Measurements from ENCODE around the gene OR5L2. TPM values are rescaled to one million over a fixed set of nuclear protein-coding genes. Genes with fewer than 3 reads are reported as not detected.
A peak's percentile ranks its signal among the peaks of the same experiment; 100 is the strongest.

OR5L2 gene
- not detected in 2 replicates for polyA plus RNA-seq (2013)

DNA sequence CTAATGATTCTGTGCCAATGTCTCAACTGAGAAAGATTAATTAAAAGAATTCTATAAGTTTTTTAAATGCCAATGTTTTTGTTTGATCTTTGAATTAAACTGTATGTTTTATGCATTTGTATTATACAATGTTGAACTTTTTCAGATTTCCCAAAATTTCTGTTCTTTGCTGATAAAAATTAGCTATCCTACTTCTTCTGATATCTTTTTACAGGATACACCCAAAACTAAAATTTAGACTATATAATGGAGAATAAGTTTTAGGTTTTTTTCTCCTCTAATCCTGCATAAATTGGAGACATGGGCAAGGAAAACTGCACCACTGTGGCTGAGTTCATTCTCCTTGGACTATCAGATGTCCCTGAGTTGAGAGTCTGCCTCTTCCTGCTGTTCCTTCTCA lies at the start of gene OR5L2:
TSS of gene OR5L2 (plus strand) at position 301 of the 400 bp plus-strand sequence. CDS start at position 301, 0 bp downstream.
- no peak within 1 kb of the TSS for H3K4ac ChIP-seq (ENCODE audit: low read depth, low read length)
- no peak within 1 kb of the TSS for H3K18ac ChIP-seq (ENCODE audit: low read length)
- no peak within 1 kb of the TSS for H4K12ac ChIP-seq (ENCODE audit: low read depth, low read length)
- H3K36me3 ChIP-seq (ENCODE audit: control insufficient read depth in 1 of 2, insufficient read depth in 2 of 2, low read length in 2 of 2) = no peaks in the 10 kb centered on the region
- no peak within 1 kb of the TSS for H3K4me2 ChIP-seq (ENCODE audit: low read length)
- H3K4me1 ChIP-seq (ENCODE audit: control insufficient read depth in 1 of 2, insufficient read depth in 2 of 2, low read length in 2 of 2) = no peaks in the 10 kb centered on the region
- H2BK12ac ChIP-seq (ENCODE audit: low read length) = no peak within 1 kb of the TSS
- H3K27me3 ChIP-seq (ENCODE audit: insufficient read depth, low read length) = no peaks in the 10 kb centered on the region
- peak within 1 kb of the TSS; percentile 61 for H3K4me3 ChIP-seq (ENCODE audit: low read depth, low read length)
- H3K79me1 ChIP-seq (ENCODE audit: low read length) = no peaks in the 10 kb centered on the region
- H3K79me2 ChIP-seq (ENCODE audit: control insufficient read depth, insufficient read depth, low read length, poor library complexity) = no peaks in the 10 kb centered on the region
- no peak within 1 kb of the TSS for H2BK120ac ChIP-seq (ENCODE audit: insufficient read depth, low read length, poor library complexity)
- H2AFZ ChIP-seq (ENCODE audit: insufficient read depth, low read length, poor library complexity) = no peak within 1 kb of the TSS
- no peak within 1 kb of the TSS for H3K9ac ChIP-seq (ENCODE audit: low read length)
- H3K14ac ChIP-seq (ENCODE audit: low read length) = no peak within 1 kb of the TSS
- no peak within 1 kb of the TSS for H4K91ac ChIP-seq (ENCODE audit: low read depth, low read length)
- H3K27ac ChIP-seq (ENCODE audit: low read depth, low read length) = no peak within 1 kb of the TSS
- no peak within 1 kb of the TSS for H4K8ac ChIP-seq (ENCODE audit: low read depth, low read length)
- H3K23ac ChIP-seq (ENCODE audit: low read length) = no peak within 1 kb of the TSS
- no peak within 1 kb of the TSS for H2BK5ac ChIP-seq (ENCODE audit: low read depth, low read length, poor library complexity)
- peaks cover 16% of the 10 kb centered on the region for H3K9me3 ChIP-seq (ENCODE audit: insufficient read depth, low read depth, low read length)
- no peak for DNase-seq
- no peak within 1 kb of the TSS for H2AK5ac ChIP-seq (ENCODE audit: low read length)

DNA sequence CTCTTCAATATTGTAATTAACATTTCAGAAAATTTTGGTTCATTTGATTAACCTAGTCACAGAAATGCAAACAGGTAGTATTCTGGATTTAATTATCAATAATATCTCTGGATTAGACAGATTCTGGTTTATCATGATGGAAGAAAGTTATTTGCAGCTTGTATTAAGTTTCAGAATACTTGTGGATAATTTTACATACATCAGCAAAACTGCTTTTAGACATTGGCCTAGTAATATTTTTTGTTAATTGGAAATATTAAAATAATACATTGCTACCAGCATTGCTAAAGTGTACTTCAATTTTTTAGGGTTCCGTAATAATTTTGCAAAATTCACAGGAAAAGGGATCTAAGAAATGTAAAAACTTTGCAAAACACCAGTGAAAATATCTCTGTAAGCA lies 35.4 kb upstream of the OR5L2 start:
- no peak overlapping the region for H4K91ac ChIP-seq (ENCODE audit: low read depth, low read length)
- no peak overlapping the region for H3K4me2 ChIP-seq (ENCODE audit: low read length)
- DNase-seq = no peak

DNA sequence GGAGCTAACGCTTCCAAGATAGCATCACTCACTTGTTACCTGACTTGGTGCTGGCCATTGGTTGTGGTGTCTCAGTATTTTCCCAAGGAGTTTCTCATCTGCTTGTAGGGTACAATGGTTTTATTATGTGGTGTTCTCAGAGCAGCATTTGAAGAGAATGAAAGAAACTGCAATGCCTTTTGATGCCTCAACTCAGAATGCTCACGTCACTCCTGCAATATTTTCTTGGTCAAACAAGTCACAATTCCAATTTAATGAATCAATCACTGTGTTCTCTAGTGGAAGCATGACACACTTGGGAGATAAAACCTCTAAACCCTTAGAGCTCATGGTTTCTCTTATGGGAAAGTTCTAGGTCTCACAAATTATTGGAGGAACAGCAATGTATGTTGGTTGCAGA lies 33.7 kb upstream of the OR5L2 start:
- no peak overlapping the region for H2AFZ ChIP-seq (ENCODE audit: insufficient read depth, low read length, poor library complexity)
- H2BK120ac ChIP-seq (ENCODE audit: insufficient read depth, low read length, poor library complexity) = no peak overlapping the region
- H4K8ac ChIP-seq (ENCODE audit: low read depth, low read length) = no peak overlapping the region
- H3K27me3 ChIP-seq (ENCODE audit: insufficient read depth, low read length) = no peaks in the 10 kb centered on the region
- H3K9me3 ChIP-seq (ENCODE audit: insufficient read depth, low read depth, low read length) = peaks cover 3% of the 10 kb centered on the region
- H4K12ac ChIP-seq (ENCODE audit: low read depth, low read length) = no peak overlapping the region
- no peak overlapping the region for H3K9ac ChIP-seq (ENCODE audit: low read length)
- no peaks in the 10 kb centered on the region for H3K4me1 ChIP-seq (ENCODE audit: control insufficient read depth in 1 of 2, insufficient read depth in 2 of 2, low read length in 2 of 2)
- H3K4me2 ChIP-seq (ENCODE audit: low read length) = no peak overlapping the region
- H2AK5ac ChIP-seq (ENCODE audit: low read length) = no peak overlapping the region
- H3K4ac ChIP-seq (ENCODE audit: low read depth, low read length) = no peak overlapping the region
- H3K4me3 ChIP-seq (ENCODE audit: low read depth, low read length) = no peak overlapping the region
- no peak overlapping the region for H2BK12ac ChIP-seq (ENCODE audit: low read length)
- H3K23ac ChIP-seq (ENCODE audit: low read length) = no peak overlapping the region
- DNase-seq = no peak
- no peaks in the 10 kb centered on the region for H3K79me1 ChIP-seq (ENCODE audit: low read length)
- no peak overlapping the region for H3K18ac ChIP-seq (ENCODE audit: low read length)
- no peak overlapping the region for H4K91ac ChIP-seq (ENCODE audit: low read depth, low read length)
- H3K36me3 ChIP-seq (ENCODE audit: control insufficient read depth in 1 of 2, insufficient read depth in 2 of 2, low read length in 2 of 2) = no peaks in the 10 kb centered on the region
- H2BK5ac ChIP-seq (ENCODE audit: low read depth, low read length, poor library complexity) = no peak overlapping the region
- H3K27ac ChIP-seq (ENCODE audit: low read depth, low read length) = no peak overlapping the region
- no peaks in the 10 kb centered on the region for H3K79me2 ChIP-seq (ENCODE audit: control insufficient read depth, insufficient read depth, low read length, poor library complexity)
- no CpG with 5 or more reads among the region's 2 CpGs for WGBS (ENCODE audit: extremely low coverage, insufficient coverage, insufficient read length)
- H3K14ac ChIP-seq (ENCODE audit: low read length) = no peak overlapping the region

More for the DNA sequence above, 35.4 kb upstream of the OR5L2 start:
- Histone ChIP-seq H2BK5ac (ENCODE audit: low read depth, low read length, poor library complexity) (no peak overlapping the region), H4K12ac (ENCODE audit: low read depth, low read length) (no peak overlapping the region), H3K18ac (ENCODE audit: low read length) (no peak overlapping the region), H3K9me3 (ENCODE audit: insufficient read depth, low read depth, low read length) (peaks cover 5% of the 10 kb centered on the region), H3K4me1 (ENCODE audit: control insufficient read depth in 1 of 2, insufficient read depth in 2 of 2, low read length in 2 of 2) (no peaks in the 10 kb centered on the region), H3K4ac (ENCODE audit: low read depth, low read length) (no peak overlapping the region), H3K36me3 (ENCODE audit: control insufficient read depth in 1 of 2, insufficient read depth in 2 of 2, low read length in 2 of 2) (peaks cover 0 to 1% of the 10 kb centered on the region in 2 experiments), H3K23ac (ENCODE audit: low read length) (no peak overlapping the region), H3K79me1 (ENCODE audit: low read length) (no peaks in the 10 kb centered on the region), H3K79me2 (ENCODE audit: control insufficient read depth, insufficient read depth, low read length, poor library complexity) (no peaks in the 10 kb centered on the region), H3K4me3 (ENCODE audit: low read depth, low read length) (no peak overlapping the region), H2BK120ac (ENCODE audit: insufficient read depth, low read length, poor library complexity) (no peak overlapping the region), H3K27ac (ENCODE audit: low read depth, low read length) (no peak overlapping the region), H3K27me3 (ENCODE audit: insufficient read depth, low read length) (no peaks in the 10 kb centered on the region), H2AFZ (ENCODE audit: insufficient read depth, low read length, poor library complexity) (no peak overlapping the region), H3K9ac (ENCODE audit: low read length) (no peak overlapping the region), H4K8ac (ENCODE audit: low read depth, low read length) (no peak overlapping the region), H2BK12ac (ENCODE audit: low read length) (no peak overlapping the region), H3K14ac (ENCODE audit: low read length) (no peak overlapping the region), H2AK5ac (ENCODE audit: low read length) (no peak overlapping the region)
- WGBS (ENCODE audit: extremely low coverage, insufficient coverage, insufficient read length) = no CpG with 5 or more reads among the region's 1 CpG

DNA sequence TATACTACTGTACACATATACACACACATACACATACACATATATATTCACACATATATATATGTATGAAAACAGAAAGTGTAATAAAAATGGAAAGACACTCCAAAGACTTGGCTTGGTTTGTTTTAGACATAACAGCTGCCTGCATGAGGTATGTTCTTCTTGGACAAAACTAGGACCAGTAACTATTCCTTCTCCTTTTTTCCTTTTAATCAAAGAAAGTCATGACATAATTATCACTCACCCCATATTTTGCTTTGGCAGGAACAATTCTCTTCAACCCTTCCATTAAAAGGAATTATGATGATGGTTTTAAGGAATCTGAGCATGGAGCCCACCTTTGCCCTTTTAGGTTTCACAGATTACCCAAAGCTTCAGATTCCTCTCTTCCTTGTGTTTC lies 31.8 kb upstream of the OR5L2 start, which contains the start of gene OR5D14:
TSS of gene OR5D14 (plus strand) at position 301 of the 400 bp plus-strand sequence. CDS start at position 301, 0 bp downstream.
- H3K4me1 ChIP-seq (ENCODE audit: control insufficient read depth in 1 of 2, insufficient read depth in 2 of 2, low read length in 2 of 2) = no peaks in the 10 kb centered on the region
- no peak within 1 kb of the TSS for H3K4ac ChIP-seq (ENCODE audit: low read depth, low read length)
- no peak within 1 kb of the TSS for H2AK5ac ChIP-seq (ENCODE audit: low read length)
- peak within 1 kb of the TSS; percentile 67 for H3K9ac ChIP-seq (ENCODE audit: low read length)
- no peak within 1 kb of the TSS for H2BK12ac ChIP-seq (ENCODE audit: low read length)
- no peak for DNase-seq
- no peak within 1 kb of the TSS for H3K27ac ChIP-seq (ENCODE audit: low read depth, low read length)
- H3K9me3 ChIP-seq (ENCODE audit: insufficient read depth, low read depth, low read length) = peaks cover 5% of the 10 kb centered on the region
- H4K8ac ChIP-seq (ENCODE audit: low read depth, low read length) = no peak within 1 kb of the TSS
- no peaks in the 10 kb centered on the region for H3K79me2 ChIP-seq (ENCODE audit: control insufficient read depth, insufficient read depth, low read length, poor library complexity)
- no peak within 1 kb of the TSS for H2AFZ ChIP-seq (ENCODE audit: insufficient read depth, low read length, poor library complexity)
- no peak within 1 kb of the TSS for H3K23ac ChIP-seq (ENCODE audit: low read length)
- H3K4me2 ChIP-seq (ENCODE audit: low read length) = no peak within 1 kb of the TSS
- H2BK120ac ChIP-seq (ENCODE audit: insufficient read depth, low read length, poor library complexity) = no peak within 1 kb of the TSS
- no peaks in the 10 kb centered on the region for H3K36me3 ChIP-seq (ENCODE audit: control insufficient read depth in 1 of 2, insufficient read depth in 2 of 2, low read length in 2 of 2)
- no peaks in the 10 kb centered on the region for H3K27me3 ChIP-seq (ENCODE audit: insufficient read depth, low read length)
- H4K91ac ChIP-seq (ENCODE audit: low read depth, low read length) = no peak within 1 kb of the TSS
- H3K14ac ChIP-seq (ENCODE audit: low read length) = no peak within 1 kb of the TSS
- no peak within 1 kb of the TSS for H3K18ac ChIP-seq (ENCODE audit: low read length)
- no peaks in the 10 kb centered on the region for H3K79me1 ChIP-seq (ENCODE audit: low read length)
- no peak within 1 kb of the TSS for H4K12ac ChIP-seq (ENCODE audit: low read depth, low read length)
- no peak within 1 kb of the TSS for H3K4me3 ChIP-seq (ENCODE audit: low read depth, low read length)
- no peak within 1 kb of the TSS for H2BK5ac ChIP-seq (ENCODE audit: low read depth, low read length, poor library complexity)

Data from trophoblast cell (in vitro differentiated cells and primary cell).